ELR (cell line): Measurements from ENCODE around the gene PIGH.
A peak's percentile ranks its signal among the peaks of the same experiment; 100 is the strongest.
"Not testable (repeated sequence)": the region's sequence is repeated elsewhere in the genome, so short reads cannot be mapped to it uniquely, and the experiment has no call there.

Experiments used
- DNase-seq: peaks from one replicate; pipeline ENCODE4 v3.0.0-alpha.2; 2015; ENCODE audit warnings: low read depth

Gene PIGH, protein sequence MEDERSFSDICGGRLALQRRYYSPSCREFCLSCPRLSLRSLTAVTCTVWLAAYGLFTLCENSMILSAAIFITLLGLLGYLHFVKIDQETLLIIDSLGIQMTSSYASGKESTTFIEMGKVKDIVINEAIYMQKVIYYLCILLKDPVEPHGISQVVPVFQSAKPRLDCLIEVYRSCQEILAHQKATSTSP

DNA sequence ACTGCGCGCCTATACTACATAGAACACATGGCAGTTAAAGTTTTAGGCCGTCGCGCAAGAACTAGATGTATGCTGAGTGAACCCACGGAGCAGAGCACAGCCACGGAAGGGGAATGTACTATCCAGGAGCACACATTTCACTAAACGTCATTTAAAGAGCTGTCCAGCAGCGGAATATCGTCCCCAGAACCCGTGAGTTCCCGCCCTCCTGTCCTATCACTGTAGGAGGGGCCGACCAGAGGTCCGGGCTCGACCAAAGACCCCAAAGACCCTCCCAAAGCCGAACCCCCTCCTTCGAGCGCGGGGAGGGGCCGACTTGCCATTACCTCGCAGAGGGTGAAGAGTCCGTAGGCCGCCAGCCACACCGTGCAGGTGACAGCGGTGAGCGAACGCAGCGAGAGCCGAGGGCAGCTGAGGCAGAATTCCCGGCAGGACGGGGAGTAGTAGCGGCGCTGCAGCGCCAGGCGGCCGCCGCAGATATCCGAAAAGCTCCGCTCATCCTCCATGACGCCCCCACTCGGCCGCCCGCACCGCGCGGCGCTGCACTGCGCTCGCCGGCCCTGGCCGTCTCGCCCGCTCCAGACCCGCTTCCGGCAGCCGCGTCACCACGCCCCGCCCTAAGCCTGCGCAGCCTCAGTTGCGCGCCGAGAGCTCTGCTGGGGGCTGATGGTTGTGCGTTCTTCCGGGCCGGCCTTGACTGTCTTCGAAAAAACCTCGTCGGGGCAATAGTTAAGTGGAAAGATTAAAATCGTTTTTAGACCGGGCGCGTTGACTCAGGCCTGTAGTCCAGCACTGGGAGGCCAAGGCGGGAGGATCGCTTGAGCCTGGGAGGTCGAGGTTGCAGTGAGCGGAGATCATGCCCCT lies at the start of gene PIGH:
PIGH (minus strand) TSS at position 571 of the 864 bp plus-strand sequence; CDS start at position 506, 65 bp downstream.
- peak; percentile 90 for DNase-seq

DNA sequence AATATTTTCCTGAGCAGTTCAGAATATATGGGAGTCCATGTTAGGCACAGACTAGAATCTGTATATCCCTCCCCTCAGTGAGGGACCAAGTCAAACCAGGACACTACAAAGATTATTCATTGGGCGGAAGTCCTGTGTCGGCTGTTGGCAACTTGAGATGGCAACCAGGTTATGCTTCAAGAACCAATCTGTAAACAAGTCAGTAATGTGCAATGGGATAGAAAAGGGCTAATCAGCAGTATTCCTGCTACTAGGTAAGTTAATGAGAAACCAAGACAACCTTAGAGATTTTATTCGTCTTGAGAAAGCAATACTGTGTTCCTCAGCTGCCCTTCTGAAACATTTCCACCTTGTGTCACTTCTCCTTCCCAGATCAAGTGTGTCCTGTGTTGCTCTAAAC lies 46.1 kb upstream of the PIGH start:
- no peak for DNase-seq

DNA sequence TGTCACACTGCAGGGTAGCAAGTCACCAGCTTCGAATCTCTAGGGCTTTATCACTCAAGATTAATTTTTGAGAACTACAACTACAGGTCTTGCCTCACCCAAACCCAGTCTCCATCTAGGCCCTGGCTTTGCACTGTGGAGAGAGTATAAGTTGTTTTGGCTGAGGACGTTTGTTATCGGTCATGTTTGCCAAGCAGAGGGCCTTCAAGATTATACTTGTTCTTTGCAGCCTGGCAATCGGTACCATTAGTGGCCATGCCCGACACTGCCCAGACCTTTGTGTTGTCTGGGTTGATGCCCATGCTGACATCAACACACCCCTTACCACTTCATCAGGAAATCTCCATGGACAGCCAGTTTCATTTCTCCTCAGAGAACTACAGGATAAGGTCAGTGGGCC lies 45.3 kb upstream of the PIGH start:
- no peak for DNase-seq

DNA sequence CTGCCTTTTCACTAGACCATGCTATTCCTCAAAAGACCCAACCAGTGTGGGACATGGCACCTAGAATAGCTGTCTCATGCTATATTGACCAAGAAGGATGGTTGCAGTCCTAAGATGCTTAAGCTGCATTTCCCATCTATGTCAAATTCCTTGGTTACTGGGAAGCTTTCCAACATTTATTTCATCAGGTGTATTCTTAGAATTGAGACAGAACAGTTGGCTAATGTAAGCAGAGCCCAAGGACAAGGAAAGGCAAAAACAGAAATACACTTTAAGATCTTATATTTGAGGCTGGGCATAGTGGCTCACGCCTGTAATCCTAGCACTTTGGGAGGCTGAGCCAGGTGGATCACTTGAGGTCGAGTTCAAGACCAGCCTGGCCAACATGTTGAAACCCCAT lies 44.4 kb upstream of the PIGH start:
- no peak for DNase-seq

DNA sequence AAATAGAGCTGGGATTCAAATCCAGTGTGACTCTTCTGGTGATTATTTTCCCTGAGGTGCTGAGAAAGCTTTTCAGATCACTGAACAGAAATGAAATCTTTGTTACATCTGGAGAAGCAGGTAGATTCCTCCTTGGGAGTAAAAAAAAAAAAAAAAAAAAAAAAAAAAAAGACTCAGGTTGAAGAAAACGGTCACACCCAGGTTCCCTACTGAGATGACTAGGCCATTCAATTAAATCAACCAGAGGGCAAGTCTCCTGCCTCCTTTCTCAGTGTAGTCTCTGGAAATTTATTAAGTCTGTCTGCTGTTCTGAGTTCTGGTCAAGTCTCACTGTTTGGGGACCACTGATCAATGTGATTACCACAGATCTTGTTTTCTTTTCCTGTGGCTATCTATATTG lies 43.6 kb upstream of the PIGH start:
- no peak for DNase-seq

DNA sequence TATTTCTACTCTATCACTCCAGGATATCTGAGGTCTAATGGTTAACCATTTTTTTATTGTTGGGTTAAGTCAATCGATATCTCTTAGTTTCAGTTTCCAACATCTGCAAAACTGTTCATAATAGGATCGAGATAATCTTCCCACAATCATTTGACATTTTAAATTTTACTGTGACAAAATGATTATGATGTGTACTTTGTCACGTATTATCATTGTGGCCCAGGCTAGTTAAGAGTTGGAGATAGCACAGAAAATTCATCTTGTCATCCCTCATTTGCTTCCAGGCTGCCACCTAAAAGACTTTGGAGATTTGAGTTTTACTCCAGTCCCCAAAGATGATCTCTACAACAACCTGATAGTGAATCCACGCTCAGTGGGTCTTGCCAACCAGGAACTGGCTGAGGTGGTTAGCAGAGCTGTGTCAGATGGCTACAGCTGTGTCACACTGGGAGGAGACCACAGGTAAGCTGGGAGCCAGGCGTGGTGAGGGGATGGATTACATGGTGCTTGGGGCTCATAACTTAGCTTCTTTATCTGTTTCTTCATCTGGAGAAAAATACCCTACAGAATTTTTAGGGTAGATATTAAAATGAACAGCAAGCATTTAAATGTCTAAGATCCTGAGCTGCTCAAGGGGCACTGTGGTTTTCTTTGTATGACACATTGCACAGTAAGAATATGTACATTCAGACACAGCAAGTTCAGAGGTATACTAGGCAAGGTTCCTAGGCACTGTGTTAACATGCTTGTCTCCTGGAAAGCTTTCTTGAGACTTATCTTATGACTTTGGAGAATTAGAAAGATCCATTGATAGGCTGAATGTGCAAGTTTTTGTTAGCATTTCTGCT lies 42.1 kb upstream of the PIGH start:
- no peak for DNase-seq

DNA sequence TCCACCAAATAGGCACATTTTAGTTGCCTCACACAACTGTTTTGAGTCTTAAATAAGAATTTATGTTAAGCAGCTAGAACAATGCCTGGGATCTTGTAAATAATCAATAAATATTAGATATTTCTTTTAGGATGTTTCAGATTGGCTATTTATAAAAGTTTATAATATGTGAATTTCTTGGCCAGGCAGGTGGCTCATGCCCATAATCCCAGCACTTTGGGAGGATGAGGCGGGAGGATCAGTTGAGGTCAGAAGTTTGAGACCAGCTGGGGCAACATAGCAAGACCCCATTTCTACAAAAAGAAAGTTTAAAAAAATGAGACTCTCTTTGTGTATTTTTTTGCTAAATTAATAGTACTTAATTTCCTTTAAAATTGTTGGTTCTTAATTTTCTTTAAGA lies 41.4 kb upstream of the PIGH start:
- no peak for DNase-seq

DNA sequence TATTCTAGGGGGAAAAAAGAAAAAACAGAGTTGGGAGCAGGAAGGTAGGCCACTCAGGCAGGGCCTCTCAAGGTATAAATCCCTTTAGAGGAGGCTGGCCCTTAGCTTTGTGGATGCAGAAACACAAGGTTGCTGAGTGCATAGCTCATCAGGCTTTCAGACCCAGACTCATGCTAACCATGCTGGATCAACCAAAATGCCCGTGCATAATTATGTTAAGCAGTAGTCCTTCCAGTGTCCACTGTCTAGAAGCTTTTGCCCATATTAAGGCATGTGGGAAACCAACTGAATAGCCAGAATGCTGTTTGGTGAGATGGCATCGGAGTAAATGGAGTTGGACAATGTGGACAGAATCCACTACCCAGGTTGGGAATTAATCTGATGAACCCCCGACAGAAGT lies 38.6 kb upstream of the PIGH start:
- DNase-seq = no peak

DNA sequence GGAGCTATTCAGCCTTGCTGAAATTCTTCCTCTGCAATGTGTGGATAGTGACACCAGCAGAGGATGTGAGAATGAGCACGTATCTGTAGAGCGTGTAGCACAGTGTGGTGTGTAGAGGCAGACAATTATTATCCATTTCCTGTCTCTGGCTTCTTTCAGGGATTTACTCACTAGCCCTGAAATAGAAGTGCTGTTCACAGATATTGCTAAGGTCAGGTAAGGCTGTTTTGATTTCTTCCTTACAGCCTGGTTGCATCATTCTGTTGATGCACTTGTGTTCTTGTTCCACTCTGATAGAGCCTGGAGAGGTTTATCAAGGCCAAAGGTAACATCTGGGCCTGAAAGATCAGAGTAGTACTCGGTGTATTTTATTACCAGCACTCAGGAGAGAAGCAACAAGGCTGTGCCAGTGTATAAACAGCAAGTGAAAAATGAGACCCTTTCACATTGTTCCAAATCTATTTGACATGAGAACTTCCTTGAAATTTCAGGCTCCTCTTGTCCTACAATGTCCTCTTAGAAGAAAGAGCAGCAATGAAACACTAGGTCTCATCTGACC lies 36.4 kb upstream of the PIGH start:
- DNase-seq = no peak

DNA sequence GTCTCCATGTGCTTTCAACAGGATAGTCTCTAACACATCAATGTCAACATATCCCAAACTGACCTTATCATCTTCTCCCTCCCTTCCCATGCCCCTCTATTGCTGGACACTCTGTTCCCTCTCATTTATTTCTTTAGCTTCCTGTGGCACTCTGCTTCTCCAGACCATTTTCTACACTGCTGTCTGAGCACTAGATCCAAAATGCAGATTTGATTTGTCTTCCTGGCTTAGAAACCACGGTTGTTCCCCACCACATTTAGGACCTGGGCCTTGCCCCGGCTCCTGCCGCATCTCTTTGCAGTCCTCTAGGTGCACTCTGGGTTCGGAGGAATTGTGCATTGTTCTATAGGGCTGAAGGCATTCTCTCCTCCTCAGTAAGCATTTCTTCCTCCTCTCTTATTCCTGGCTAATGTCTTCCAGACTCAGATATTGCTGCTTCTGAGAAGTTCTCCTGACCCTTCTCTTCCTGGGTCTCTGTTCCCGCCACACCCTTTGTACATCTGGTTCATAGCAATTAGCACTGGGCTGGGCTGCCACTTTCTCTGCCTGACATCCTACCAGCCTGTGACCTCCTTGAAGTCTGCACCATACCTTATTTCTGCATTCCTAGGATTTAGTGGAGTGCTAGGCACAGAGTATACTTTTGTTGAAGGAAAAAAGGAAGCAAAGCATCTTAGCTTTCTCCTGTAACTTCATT lies 33.5 kb upstream of the PIGH start:
- no peak for DNase-seq

DNA sequence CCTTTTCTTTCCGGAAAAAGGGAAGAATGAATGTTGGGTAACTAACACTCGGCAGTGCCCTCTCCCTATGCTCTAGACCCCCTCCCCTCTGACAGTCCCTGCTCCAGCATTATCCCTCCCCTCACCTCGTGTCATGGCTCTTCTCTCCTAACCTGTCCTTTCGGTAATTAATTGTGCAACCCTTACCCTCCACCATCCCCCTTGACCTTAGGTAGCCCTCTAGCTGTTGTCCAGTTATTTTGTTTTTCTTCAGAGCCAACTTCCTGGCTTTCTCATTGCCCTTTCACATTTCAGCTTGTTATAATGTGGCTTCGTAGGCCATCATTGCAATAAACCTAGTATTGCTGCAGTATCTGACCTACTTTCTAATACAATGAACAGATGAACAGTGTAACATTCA lies 30.9 kb upstream of the PIGH start:
- no peak for DNase-seq

DNA sequence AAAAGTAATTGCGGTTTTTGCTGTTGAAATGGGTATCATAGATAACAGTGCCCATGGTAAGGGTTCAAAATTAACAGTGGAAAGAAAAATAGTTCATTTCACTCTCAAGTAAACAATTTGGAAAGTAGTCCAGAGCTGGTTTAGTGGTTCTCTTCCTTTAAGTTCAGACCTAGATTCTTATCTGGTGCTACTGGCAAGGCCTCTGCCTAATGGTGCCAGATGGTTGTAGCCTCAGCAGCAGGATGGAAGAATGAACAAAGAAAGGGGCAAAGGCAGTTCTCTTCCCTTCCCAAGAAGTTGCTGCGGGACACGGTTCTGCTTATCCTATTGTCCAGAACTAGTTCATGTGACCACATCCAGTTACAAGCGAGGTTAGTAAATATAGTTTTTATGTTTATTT lies 30.1 kb upstream of the PIGH start:
- DNase-seq = no peak

DNA sequence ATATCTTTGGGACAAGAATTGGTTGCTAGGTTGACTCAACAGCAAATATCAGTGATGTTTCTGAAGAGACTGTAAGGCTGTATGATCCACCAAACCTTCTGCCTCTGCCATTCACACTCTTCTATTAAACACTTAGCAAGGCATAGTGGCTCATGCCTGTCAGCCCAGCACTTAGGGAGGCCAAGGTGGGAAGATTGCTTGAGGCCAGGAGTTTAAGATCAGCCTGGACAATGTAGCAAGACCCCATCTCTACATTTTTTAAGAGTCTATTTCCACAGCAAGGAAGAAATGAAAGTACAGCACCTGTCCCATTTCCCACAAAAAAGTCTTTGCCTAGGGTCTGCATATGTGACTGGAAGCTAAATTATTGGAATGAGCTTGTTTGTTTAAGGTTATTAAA lies 27.5 kb upstream of the PIGH start:
- DNase-seq = no peak

DNA sequence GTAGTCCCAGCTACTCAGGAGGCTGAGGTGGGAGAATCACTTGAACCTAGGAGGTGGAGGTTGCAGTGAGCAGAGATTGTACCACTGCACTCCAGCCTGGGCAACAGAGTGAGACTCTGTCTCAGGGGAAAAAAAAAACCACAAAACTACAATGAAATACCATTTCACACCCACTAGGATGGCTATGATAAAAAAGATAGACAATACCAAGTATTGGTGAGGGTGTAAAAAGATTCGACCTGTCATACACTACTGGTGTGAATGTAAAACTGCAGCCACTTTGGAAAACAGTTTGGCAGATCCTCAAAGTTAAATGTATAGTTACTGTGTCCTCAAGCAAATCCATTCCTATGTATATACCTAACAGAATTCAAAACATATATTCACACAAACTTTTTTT lies 26.1 kb upstream of the PIGH start:
- DNase-seq = not testable (repeated sequence)

DNA sequence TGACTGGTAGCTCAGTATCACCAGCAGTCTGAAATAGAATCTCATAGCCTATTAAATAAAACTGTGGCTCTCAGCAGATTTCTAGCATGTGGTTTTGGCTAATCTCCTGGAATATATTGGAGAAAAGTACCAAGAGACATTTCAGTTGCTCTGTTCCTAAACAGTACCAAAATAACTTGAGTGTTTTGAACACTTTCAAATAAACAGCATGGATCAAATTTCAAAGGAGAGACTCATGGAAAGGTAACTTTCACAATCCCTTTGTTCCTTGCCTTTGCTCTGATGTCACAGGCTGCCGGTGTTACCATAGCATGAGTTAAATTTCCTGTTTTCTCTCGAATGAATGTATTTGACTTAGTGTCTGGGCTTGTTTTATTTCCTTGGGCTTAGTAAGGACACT lies 23.0 kb upstream of the PIGH start:
- peak; percentile 51 for DNase-seq

DNA sequence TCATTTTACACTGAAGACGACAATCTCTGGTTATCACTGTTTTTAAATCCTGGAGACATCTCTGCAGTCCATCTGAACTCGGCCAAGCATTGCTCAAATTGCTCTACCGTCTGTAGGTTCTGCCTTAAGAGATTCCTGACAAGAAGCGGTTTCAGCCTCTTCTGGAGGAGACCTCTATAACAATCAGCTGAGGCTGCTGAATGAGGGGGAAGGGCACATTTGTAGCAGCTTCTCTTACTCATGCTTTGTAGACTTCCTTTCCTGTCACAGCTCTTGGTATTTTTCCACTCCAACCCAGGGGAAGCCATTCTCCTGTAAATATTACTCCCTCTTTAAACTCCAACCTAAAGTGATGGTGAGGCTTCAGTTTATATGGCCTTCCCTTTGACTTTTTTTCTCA lies 22.6 kb upstream of the PIGH start:
- DNase-seq = peak; percentile 91

DNA sequence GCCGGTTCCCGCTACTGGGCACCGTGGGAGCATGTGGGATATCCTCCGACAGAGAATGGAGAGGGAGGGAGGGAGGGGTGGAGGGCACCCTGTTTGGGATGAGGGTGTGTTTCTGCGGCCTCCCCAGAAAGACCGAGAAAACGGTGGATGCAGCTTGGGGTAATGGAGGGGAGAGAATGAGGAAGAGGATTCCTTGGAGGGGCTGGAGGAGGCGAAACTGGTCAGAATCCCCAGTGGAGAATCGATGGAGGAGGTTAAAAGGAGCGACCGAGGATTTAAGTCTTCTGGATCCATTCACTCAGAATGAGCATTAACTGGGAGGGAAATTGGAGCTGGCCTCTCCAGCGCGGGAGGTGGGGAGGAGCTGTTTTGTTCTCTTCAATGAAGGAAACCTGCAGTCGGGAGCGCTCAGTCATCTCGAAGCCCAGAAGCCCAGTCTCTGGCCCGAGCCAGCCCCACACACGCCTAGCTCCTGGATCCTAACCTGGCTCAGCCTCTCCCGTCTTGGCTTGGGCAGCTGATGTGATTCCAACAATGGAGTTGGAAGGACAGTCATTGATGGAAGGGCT lies 20.2 kb upstream of the PIGH start:
- peak; percentile 29 for DNase-seq

DNA sequence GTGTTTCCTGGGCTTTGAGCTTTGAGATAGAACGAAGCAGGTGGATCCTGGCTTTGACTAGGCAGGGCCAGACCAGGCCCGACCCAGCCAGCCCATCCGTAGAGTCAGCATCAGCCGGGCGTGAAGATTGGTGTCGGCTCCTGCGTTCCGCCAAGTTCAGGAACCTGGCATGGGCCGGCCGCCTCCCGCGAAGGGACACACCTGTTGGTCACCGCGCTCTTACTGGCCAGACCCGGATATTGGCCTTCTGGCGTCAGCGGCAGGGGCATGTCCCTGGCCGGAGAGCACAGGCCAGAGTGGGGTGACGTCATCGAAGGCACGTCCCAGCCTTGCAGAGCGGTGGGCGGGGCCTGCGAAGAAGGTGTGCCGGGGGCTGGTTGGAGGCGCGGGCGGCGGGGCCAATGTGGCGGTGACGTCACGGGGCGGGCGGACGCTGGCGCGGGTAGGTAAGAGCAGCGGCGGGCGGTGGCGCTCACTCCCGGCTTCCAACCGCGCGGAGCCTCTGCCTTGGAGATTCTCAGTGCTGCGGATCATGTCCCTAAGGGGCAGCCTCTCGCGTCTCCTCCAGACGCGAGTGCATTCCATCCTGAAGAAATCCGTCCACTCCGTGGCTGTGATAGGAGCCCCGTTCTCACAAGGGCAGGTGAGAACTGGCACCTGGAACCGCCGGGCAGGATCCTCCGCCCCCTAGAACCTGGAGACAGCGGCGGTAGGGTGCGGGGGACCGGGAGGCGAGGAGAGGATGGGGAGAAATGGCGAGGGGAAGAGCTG lies 19.6 kb upstream of the PIGH start, which contains the start of gene ARG2:
ARG2 (plus strand) TSS at position 475 of the 771 bp plus-strand sequence; CDS start at position 533, 58 bp downstream.
- DNase-seq = peak; percentile 97

DNA sequence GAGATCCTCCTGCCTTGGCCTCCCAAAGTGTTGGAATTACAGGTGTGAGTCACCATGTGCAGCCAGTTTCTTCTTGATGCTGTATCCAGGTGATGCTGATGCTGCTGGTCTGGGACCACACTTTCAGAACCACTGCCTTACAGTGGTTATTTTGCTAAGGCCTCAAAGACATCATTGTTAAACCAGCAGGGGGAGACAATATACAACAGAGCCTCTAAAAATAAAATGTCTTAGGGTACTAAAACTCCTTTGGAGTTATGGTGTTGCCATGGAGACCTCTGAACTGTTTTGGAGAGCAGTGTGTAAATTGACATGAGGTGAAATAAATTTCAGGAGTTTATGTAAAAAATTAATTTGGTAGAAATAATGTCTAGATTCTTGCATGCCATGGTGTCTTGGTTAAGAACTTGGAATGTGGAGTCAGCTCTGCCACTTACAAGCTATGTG lies 18.6 kb upstream of the PIGH start:
- DNase-seq = peak; percentile 88

DNA sequence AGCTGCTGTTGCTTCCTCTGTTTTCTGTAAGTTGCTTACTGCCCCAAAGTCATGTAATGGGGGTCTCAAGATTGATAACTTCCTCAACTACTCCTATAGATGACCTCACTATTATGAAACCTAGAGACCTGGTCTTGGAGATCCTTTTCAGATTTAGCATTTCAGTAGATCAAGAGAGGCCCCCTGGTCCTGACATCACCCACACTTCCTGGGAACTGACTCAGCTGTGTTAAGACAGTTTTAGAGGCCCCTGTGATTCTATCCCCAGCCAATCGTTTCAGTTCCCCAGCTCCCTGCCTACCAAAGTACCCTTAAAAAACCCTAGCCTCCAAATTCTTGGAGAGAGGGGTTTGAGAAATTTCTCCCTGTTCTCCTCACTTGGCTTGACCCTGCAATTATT lies 10.4 kb upstream of the PIGH start:
- peak; percentile 24 for DNase-seq
